NCI-H510A (cell line): ENCODE measurements around the gene WDR72.
"Not testable (repeated sequence)": the region's sequence is repeated elsewhere in the genome, so short reads cannot be mapped to it uniquely, and the experiment has no call there.

ENCODE experiments used
- DNase-seq: peaks from one replicate; lab custom pipeline; 2025; lab: John Stamatoyannopoulos, UW

WDR72 gene

DNA sequence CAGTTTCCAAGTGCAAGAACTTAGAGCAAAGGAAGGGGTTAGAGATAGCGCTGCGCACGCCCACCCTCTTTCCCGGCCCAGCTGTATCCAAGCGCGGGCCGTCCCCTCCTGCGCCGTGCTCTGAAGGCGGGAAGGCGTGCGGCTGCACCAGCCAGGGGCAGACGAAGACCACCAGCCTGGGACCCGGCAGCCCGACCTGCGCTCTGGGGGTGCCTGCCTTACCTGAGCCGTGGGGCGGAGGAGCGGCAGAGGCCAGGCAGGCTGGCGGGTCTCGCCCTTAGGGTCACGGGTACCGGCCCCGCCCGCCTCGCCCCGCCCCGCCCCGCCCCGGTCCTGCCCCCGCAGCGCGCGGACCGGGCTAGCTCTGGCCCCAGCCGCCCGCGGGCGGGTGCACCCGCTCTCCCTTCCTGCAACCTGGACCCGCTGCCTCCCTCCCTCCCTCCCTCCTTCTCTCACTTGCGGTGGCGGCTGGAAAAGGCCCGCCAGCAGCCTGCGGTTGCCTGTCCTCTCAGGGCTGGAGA lies at the start of gene WDR72:
TSS of gene WDR72 (minus strand) at position 253 of the 521 bp plus-strand sequence. CDS start 26,514 bp downstream, outside the sequence.
- peak; percentile 31 for DNase-seq

DNA sequence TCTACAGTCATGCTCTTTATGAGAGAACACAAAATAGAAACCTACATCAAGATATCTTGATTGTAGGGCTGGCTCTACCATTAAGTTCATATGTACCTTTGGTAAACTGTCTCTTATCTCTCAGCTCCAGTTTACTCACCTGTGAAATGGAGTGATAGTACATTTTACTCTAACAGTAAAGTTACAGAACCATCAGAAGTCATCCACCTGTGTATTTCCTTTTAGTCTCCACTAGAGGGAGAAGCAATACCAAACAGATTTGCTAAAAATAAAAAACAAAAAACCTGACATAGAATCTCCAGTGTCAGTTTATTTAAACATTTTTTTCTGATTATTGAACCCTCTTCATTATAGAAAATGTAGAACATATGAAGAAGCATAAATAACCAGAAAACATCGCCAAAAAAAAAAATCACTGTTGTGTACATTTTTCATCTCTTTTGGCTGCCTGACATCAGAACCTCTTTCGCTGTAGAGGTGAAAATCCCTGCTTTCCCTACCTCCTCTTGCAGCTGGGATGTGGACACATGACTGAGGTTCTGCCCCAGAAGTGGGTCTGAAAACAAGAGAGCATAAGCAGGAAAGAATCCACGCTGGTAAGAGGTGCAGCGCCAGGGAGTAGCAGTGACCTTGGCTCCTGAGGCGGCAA lies 48.7 kb upstream of the WDR72 start:
- no peak for DNase-seq

DNA sequence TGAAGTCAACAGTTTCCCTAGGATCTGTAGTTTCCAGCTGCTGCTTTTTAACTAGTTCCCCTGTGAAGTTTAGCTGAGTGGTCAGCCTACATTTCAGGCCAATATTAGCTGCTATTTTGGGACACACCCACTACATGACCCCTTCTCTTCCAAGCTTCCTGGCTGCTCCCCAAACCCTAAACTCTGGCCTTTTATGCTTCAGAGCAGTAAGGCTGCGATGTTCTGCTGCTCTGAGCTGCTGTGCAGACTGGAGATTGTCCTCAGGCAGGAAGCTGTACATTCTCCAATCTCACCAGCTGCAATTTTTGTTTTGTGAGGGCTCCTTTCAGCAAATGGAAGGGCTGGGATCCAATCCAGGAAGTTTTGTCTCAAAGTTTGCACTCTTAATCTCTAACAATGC lies 48.0 kb upstream of the WDR72 start:
- DNase-seq, result no peak

DNA sequence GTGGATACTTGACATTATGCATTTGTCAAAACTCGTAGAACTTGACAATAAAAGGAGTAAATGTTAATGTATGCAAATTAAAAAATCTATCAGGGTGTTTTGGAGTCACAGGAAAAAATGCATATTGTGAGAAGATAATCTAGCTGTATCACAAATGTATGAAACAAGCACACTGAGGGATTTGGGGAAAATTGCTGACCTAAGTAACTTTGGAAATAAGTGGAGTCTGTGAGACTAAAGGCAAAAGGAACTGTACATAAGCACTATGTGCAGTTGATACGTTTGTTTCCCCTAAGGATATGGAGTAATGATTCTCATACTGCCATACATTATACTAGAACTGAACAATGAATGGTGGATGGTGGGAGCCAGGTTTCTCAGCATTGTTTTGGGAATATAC lies 43.2 kb upstream of the WDR72 start:
- no peak for DNase-seq

DNA sequence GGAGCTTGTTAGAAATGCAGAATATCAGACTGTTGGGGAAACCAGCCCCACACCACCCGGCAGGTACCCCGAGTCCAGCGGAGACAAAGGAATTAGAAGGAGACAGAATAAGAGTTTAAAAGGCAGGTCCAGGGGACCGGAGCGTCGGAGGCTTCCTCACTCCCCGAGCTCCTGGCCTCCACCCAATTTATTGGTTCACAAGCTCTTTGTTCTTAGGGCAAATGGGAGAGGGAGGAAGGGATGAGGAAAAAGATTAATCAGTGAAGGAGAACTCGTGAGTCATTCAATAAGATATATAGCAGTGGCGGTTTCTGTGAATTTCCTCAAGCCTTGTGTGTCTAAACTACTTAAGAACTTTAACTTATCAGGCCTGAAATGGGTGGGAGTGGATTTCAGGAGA lies 32.1 kb upstream of the WDR72 start:
- no peak for DNase-seq

DNA sequence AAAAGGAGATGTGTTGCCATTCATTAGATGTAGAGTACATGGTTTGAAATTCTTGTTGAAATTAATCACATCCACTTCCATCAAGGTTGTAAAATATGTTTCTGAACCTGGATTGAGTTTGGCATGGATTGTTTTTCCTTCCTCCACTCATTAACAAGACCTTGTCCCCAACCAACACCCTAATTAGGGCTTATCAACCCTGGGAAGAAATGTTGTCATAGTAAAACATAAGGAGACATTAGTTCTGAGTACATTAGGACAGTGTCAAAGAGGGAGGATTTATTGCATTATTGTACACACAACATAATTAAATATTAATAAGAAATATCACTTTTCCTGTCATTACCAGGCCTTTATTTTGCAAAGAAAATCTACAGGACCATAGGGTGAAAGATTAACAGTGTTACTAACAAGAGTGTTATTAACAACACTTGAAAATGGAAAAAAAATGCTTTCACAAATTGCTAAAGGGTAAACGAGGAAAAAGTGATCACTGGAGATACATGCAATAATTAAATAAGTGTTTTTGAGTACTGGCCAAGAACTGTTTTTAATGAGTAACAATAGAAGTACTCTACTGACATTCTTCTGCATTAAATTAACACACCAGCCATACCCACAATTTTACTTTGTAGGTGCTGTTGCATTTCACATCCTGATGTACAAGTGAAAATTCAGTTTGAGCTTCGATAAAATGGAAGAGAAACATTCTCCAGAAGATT lies 30.4 kb upstream of the WDR72 start:
- DNase-seq, result no peak

DNA sequence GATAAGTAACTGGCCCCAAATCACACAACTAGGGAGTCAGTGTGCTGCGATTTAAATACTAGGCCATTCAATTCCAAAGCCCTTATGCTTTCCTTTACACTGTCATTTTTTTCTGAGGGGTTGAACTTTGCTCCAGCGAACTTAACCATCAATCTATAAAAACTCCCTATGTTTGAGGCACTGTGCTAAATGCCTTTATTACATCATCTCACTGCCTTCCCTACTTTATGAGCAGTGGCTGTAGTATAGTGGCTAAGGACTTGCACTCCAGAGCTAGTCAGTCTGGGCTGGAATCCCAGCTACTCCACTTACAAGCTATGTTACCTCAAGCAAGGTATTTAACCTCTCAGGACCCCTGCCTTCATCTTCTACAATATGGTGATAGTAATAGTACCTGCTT lies 26.9 kb upstream of the WDR72 start:
- no peak for DNase-seq

DNA sequence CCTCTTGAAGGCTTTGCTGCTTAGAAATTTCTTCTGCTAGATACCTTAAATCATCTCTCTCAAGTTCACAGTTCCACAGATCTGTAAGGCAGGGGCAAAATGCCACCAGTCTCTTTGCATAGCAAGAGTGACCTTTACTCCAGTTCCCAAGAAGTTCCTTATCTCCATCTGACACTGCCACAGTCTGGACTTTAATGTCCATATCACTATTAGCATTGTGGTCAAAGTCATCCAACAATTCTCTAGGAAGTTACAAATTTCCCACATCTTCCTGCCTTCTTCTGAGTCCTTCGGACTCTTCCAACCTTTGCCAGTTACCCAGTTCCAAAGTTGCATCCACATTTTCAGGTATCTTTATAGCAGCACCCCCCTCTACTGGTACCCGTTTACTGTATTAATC lies 25.8 kb upstream of the WDR72 start:
- DNase-seq, result not testable (repeated sequence)

DNA sequence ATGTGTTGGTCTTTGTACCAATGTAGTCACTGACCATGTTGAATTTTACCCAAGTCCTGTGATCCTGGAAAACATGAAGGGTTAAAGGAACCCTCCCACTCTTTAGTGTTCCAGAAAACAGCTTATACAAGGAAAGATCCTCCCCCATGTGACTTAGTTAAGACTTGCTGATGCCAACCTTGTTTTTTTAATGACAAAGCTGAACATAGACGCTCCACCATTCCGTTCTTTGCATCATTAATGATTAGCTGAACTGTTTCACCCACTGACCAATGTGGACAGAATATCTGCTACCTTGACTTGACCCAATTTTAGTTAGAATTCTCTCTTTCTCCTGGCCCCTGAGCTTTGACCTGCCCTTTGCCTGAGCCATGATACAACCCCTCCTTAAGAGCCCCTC lies 3.5 kb upstream of the WDR72 start:
- no peak for DNase-seq

DNA sequence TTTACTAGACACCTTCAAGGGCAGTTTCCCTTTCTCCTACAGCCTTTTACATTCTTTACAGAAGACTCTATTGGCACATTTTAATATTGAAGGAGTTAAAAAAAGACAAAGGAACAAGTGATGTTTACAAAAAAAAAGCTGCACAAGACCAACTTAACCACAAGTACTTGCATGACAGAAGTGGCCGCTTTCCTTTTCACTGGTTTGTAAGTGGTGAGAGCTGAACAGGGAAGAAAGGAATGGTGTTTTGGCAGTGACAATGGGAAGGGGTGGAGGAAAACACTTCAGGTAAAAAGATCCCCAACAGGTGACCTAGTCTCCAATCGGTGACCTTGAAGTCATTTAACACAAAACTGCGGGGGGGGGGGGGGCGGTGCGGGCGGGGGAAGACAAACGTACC lies 1.1 kb downstream of the WDR72 start:
- DNase-seq, result no peak

DNA sequence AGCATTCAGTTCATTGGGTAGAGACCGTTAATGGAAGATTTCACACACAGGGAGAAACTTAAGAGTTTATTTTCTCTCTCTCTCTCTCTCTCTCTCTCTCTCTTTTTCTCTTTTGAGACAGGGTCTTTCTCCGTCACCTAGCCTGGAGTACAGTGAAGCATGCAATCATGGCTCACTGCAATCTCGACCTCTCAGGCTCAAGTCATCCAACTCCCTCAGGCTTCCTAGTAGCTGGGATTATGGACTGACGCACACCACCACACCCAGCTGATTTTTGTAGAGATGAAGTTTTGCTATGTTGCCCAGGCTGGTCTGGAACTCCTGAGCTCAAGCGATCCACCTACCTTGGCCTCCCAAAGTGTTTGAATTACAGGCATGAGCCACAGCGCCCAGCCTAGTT lies 1.6 kb downstream of the WDR72 start:
- no peak for DNase-seq

DNA sequence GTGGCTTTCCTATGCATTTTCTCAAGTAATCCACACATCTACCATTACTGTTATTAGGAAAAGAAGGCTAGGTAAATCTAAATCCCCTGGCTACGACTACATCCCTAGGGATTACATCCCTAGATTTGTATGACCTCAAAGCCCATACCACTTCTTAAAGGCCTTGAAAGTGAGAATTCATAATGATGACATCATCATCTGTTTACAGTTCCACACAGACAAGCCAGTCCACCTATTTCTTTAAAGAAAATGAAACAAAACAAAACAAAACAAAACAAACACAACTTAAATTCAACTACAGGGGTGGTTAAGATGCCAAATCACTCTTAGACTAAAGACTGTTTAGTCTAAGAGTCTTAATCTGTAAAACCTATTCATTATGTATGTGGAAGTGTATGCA lies 5.7 kb downstream of the WDR72 start:
- no peak for DNase-seq

DNA sequence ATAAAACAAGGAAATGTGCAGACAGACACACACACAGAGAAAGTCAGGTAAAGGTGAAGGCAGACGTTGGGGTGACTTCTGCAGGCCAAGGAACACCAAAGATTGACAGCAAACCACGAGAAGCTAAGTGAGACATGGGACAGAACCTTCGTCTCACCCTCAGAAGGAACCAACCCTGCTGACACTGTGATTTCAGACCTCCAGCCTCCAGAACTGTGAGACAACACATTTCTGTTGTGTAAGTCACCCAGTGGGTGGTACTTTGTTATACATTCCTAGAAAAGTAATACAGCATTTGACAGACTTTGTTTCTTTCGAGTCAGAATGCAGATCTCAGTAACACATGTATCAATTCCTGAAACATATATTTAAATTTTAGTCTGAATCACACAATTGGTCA lies 7.1 kb downstream of the WDR72 start:
- no peak for DNase-seq

DNA sequence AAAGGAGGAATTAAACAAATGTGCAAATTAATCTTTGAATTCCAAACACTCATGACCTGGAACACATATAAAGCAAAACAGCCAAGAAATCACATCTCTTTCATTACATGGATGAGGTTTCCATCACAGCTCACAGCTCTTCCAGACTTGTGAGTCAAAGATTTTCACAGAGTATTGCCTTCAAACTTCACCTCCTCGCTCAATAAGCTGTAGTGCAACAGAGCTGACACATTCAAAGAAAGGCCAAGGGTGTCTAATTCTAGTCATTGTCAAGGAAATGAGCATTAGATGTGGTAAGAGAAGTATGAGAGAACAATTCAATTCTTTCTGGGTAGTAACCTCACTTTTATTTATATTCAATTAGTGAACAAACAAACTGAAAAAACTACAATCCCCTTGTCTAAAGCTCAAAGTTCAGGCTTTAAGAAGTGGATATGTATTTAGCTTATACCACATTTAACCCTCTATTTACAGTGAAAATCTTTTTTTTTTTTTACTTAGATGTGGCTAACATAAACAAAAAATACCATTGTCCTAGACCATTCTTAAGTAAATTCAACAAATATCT lies 11.9 kb downstream of the WDR72 start:
- no peak for DNase-seq

DNA sequence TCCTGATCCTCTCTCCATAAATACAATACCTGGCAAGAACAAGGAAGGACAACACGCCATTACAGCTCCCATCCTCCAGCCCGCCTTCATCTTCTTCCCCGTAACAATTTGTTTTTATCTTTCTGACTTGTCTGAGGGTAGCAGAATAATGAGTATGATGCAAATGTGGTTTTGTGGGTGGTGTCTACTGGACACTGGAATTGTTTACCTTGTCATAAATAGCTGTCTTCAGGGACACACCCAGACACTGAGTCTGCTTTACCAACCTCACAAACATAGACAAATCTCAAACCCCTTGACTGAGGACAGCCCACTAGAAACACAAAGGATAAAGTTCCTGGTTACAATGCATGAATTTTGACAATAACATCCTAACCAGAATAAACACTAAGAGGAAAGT lies 13.4 kb downstream of the WDR72 start:
- no peak for DNase-seq

DNA sequence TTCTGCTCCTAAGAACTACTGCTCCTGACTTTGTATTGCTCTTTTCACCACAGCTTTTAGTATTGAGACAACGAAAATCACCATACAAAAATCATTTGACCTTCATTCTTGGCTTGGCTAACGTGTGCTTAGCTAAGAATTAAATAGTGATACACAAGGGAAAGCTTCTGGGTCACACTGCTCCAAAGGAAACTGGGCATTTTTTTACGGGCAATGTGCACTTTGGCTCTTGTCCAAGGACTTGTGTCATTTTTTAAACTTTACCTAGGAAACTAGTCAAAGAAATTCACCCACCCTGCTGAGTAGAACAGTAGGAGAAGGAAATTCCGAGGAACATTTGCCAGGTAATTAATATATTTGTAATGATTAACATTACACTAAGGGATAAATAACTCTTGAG lies 19.8 kb downstream of the WDR72 start:
- DNase-seq, result no peak

DNA sequence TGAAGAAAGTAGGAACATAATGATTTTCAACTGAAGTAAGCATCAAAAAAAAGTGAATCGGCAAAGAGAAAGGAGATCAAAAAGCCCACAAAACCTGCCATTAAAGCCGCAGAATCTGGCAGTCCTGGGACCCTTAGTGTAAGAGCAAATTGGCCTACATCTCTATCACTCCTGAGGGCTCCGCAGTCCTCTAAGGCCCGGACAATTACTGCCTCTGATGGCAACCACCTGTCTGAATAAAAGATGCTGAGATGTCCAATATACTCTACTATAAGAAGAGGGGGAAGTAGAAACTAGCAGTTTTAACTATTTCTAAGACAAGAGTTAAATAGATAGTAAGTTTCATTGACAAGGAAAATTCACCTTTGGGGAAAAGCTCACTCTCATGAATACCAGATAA lies 20.3 kb downstream of the WDR72 start:
- no peak for DNase-seq

DNA sequence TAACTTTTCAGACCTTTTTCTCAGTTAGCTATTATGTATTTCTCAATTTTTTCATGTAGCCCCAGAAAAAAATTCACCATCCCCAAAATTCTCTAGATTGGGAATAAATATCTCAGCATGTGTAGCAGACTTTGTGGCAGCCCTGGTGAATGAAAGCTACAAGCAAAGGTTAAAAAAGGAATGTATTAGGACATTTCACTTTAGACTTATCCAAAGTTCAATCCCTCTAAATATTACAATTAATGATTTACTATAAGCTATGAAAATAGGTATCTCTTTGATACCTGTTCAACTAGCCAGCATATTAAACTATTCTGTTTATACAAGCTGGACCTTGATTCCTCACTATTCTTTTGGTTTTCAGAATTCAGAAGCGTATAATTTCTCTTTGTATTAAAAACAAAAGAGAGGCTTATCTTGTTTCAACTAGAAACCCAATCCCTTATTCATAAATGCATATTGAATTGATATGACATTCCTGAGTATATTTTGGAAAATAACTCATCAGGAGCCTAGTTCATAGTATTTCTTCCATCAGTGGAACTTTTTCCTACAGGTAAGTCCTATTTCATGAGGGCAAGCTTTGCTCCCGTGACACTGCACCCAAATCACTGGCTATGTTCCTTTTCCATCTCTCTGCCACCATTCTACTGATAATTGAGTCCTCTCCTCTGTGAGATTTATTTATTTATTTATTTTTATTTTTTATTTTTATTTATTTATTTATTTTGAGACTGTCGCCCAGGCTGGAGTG lies 38.0 kb downstream of the WDR72 start:
- DNase-seq, result no peak

DNA sequence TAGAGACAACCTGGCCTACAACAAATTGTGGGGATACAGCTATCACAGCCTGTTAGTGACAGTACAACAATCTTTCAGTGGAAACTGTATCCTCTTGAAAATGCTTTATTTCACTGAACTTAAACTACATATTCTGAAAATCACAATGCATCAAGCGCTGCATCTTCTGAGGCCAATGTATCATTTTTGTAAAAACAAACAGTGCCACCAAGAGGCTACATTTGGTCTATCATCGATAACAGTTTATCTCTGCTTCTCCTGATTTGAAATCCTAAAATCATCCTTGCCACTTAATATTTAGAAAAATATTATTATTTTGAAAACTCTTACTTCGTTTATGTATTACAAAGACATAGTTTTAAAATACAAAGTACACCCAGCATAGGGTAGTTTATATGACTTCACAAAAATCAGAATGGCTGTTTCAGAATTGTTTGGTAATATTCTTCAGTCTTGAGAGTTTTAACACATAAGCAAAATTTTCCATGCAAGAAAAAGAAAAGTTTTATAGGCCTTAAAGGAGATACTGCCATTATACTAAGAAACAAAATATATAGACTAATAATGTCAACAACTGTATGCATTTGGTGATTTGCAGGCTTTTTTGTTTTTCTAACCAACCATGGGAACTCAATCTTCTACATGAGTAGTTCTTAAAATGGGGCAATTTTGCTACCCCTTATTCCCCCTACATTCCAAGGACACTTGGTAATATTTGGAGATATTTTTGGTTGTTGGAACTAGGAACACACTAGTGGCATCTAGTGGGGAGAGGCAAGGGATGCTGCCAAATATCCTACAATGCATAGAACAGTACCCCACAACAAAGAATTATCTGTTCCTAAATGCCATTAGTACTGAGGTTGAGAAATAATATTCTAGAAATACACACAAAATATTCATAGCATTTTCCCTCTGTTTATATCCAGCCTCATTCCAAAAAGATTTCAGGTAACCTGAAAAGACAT lies 42.3 kb downstream of the WDR72 start:
- DNase-seq, result no peak

DNA sequence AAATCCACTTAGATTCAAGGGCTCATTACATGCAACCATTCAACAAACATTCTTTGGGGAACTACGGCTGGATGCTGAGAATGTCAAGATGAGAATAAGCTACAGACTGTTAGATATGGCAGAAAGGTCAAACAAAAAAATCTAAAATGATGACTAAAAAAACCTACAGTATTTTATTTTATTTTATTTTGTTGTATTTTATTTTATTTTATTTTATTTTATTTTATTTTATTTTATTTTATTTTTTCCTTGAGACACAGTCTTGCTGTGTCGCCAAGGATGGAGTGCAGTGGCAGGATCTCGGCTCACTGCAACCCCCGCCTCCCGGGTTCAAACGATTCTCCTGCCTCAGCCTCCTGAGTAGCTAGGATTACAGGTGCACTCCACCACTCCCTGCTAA lies 46.2 kb downstream of the WDR72 start:
- DNase-seq, result no peak

DNA sequence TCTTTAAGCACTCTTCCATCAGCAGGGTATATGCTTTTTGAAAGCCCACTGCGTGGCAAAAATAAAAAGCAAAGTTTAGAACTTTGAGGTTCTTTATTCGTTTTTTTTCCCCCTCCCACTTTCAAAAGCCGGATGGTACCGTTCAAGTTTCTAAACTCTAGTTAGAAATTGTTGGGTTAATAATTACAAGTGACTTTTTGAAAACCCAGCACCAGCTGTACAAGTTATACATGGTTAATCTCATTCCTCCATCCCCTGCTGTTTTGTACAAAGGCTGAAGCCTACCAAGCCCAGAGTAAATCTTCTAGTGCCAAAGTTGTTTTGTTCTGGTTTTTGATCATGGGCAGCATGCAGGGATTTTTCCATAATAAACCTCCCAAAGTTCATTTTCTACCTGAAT lies 48.6 kb downstream of the WDR72 start:
- no peak for DNase-seq
